ENCODE results near the gene VAMP3. TPM values are rescaled to one million over a fixed set of nuclear protein-coding genes. Genes with fewer than 3 reads are reported as not detected.

VAMP3 gene, protein sequence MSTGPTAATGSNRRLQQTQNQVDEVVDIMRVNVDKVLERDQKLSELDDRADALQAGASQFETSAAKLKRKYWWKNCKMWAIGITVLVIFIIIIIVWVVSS
- total RNA-seq, result 22.2 TPM

DNA sequence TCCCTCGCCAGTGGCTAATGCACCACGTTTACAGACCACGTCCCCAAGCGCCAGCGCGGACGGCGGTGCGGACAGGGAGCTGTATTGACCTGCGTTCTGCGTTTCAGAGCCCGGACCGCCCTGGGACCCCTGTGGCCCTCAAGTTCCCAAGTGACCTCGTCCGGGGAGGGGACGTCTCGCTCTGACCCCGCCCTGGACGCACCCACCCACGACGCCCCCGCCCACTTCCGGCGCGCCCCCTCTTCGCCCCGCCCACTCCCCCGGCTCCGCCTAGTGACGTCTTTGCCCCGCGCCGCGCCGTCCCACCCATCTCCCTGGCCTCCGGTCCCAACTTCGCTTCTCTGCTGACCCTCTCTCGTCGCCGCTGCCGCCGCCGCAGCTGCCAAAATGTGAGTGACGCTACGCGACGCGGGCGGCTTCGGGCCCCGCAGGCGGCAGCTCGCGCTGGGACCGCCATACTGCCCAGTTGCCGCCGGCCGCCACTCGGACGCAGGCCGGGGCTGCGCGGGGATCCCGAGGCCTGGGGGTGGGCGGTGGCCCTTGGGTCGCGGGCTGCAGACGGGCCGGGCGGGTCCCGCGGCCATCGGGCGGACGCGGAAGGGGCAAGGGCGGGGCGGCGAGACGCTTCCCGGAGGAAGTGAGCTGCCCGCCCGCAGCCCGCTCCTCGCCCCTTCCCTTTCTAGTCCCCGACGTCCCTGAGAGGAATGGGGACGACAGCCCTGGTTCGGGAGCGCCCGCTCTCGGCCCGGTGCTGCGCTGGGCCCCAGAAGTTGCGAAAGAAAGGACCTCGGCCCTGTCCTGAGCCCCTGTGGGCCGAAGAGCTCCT is at the start of gene VAMP3:
TSS of gene VAMP3 (plus strand) at position 300 of the 826 bp plus-strand sequence. CDS start at position 388, 88 bp downstream.

DNA sequence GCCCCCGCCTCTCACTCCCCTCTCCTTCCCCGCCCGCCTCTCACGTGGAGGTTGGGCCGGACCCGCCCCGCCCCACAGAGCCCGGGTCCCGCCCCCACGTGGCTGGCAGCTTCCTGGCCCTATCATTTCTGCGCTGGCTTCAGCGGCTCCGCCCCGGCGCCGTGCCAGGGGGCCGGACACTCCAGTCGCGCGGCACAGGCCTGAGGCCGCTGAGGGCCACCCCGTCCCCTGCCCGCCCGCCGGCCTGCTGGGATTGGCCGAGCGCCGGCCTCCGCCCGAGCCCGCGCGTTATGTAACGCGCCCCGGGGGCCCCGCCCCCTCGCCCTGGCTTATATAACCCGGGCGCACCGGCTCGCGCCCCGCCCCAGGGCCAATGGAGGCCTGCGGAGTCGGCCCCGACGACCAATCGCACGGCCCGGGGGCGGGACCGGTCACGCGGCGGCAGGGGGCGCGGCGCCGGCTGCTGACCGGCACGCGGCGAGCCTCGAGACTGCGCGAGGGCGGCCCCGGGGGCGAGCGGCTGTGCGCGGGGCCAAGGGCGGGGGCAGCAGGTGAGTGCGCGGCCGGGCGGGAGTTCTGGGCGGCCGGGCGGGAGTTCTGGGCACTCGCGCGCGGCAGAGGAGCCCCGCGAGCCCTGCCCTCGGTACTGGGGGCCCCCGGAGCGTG is 12.9 kb downstream of the VAMP3 start, which contains the start of gene PER3:
TSS of gene PER3 (plus strand) at position 466 of the 666 bp plus-strand sequence. CDS start 587 bp downstream, outside the sequence.

Other genes starting within 250 kb of the VAMP3 start
- gene PER3, start 13.0 kb downstream of the VAMP3 start, total RNA-seq, result 6.9 TPM
- not detected for gene UTS2, start 81.8 kb downstream of the VAMP3 start, total RNA-seq
- gene TNFRSF9, start 169.5 kb downstream of the VAMP3 start, total RNA-seq, result not detected
- gene PARK7, start 190.4 kb downstream of the VAMP3 start, total RNA-seq, result 113 TPM